ACC112 (cell line): ENCODE data around the gene AP5S1.
"Not testable (repeated sequence)": the region's sequence is repeated elsewhere in the genome, so short reads cannot be mapped to it uniquely, and the experiment has no call there.

Source experiments
- H2AFZ ChIP-seq: fragments of 200-600 bp; sonication (generic); one replicate; pipeline ENCODE4 v1.6.0; 2017; ENCODE audit warnings: antibody characterized with exemption, low read length; ENCODE audit not compliant: unreplicated experiment
- H3K27ac ChIP-seq: fragments of 200-600 bp; sonication (generic); 2 replicates; pipeline ENCODE4 v1.5.1; 2014; ENCODE audit warnings: low read depth, mild to moderate bottlenecking, antibody characterized with exemption, low read length, moderate library complexity
- H3K27me3 ChIP-seq: fragments of 200-600 bp; sonication (generic); 2 replicates; pipeline ENCODE4 v1.6.1; 2014; ENCODE audit warnings: mild to moderate bottlenecking, antibody characterized with exemption, low read length, moderate library complexity, mixed read lengths; ENCODE audit not compliant: insufficient read depth
- H3K36me3 ChIP-seq: fragments of 200-600 bp; sonication (generic); 2 replicates; pipeline ENCODE4 v1.6.1; 2016; ENCODE audit warnings: mild to moderate bottlenecking, antibody characterized with exemption, low read length, moderate library complexity, mixed read lengths; ENCODE audit not compliant: insufficient read depth
- H3K4me1 ChIP-seq: fragments of 200-600 bp; sonication (generic); one replicate; pipeline ENCODE4 v1.6.1; 2016; ENCODE audit warnings: low read length, mixed read lengths; ENCODE audit not compliant: insufficient read depth, unreplicated experiment, control insufficient read depth
- H3K4me3 ChIP-seq: fragments of 200-600 bp; sonication (generic); 2 replicates; pipeline ENCODE4 v1.5.1; 2014; ENCODE audit warnings: mild to moderate bottlenecking, low read depth, low read length
- H3K79me2 ChIP-seq: fragments of 200-600 bp; sonication (generic); one replicate; pipeline ENCODE4 v1.6.0; 2016; ENCODE audit warnings: low read length; ENCODE audit not compliant: control insufficient read depth, unreplicated experiment, insufficient read depth

Gene AP5S1

GRCh38 chr20:3783511-3784195 is 36.7 kb upstream of the AP5S1 start:
- H3K36me3 ChIP-seq, result peaks cover 2% of the 10 kb centered on the region; the same call in 1 of the 2 replicates
- no peak overlapping the region for H3K27ac ChIP-seq
- peaks cover 32% of the 10 kb centered on the region for H3K79me2 ChIP-seq
- peaks cover 31% of the 10 kb centered on the region for H3K4me1 ChIP-seq
- peak overlapping the region; percentile 98 for H3K4me3 ChIP-seq
- no peak overlapping the region for H2AFZ ChIP-seq
- 0 out of 2 replicates have a peak, but pooled peaks cover 4% of the 10 kb centered on the region for H3K27me3 ChIP-seq

GRCh38 chr20:3784216-3784853 is 36.0 kb upstream of the AP5S1 start:
- Histone ChIP-seq H2AFZ (no peak overlapping the region), H3K27ac (no peak overlapping the region), H3K4me3 (peak overlapping the region; percentile 98), H3K27me3 (no peaks in the 10 kb centered on the region), H3K4me1 (peaks cover 36% of the 10 kb centered on the region), H3K79me2 (peaks cover 32% of the 10 kb centered on the region), H3K36me3 (peaks cover 2% of the 10 kb centered on the region; the same call in 1 of the 2 replicates)

GRCh38 chr20:3784863-3785239 is 35.5 kb upstream of the AP5S1 start:
- no peak overlapping the region for H3K27ac ChIP-seq
- peak overlapping the region; percentile 98 for H3K4me3 ChIP-seq
- peaks cover 2% of the 10 kb centered on the region; the same call in 1 of the 2 replicates for H3K36me3 ChIP-seq
- H3K79me2 ChIP-seq, result peaks cover 32% of the 10 kb centered on the region
- peaks cover 36% of the 10 kb centered on the region for H3K4me1 ChIP-seq
- H2AFZ ChIP-seq, result no peak overlapping the region
- no peaks in the 10 kb centered on the region for H3K27me3 ChIP-seq

- Histone ChIP-seq H3K79me2 (peaks cover 32% of the 10 kb centered on the region), H3K27me3 (no peaks in the 10 kb centered on the region), H2AFZ (no peak overlapping the region), H3K4me3 (peak overlapping the region; percentile 98), H3K27ac (peak overlapping the region; percentile 60), H3K4me1 (peaks cover 36% of the 10 kb centered on the region), H3K36me3 (peaks cover 2% of the 10 kb centered on the region; the same call in 1 of the 2 replicates)
Measured at GRCh38 chr20:3785240-3786125, 34.9 kb upstream of the AP5S1 start.

DNA sequence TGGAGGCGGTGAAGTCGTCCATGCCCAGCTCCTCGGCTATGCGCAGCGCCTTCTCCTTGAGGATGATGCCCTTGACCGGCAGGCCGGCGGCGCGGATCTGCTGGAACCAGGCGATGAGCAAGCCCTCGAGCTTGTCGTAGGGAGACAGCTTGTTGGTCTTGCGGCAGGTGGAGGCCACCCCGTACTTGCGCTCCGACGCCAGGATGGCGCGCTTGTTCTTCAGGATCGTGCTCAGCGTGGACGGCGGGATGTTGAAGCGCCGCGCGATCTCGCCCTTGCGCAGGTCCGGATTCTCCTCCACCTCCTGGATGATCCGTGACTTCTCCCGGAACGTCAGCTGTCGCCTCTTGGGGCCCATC is 34.2 kb upstream of the AP5S1 start:
- H3K27me3 ChIP-seq, result no peaks in the 10 kb centered on the region
- peaks cover 2% of the 10 kb centered on the region; the same call in 1 of the 2 replicates for H3K36me3 ChIP-seq
- H3K79me2 ChIP-seq, result peaks cover 32% of the 10 kb centered on the region
- H2AFZ ChIP-seq, result no peak overlapping the region
- peak overlapping the region; percentile 98 for H3K4me3 ChIP-seq
- H3K27ac ChIP-seq, result peak overlapping the region; percentile 60
- peaks cover 36% of the 10 kb centered on the region for H3K4me1 ChIP-seq

- peaks cover 36% of the 10 kb centered on the region for H3K4me1 ChIP-seq
- H3K4me3 ChIP-seq, result peak within 1 kb of the TSS; percentile 98
- H3K79me2 ChIP-seq, result peaks cover 32% of the 10 kb centered on the region
- H3K36me3 ChIP-seq, result peaks cover 2% of the 10 kb centered on the region; the same call in 1 of the 2 replicates
- H2AFZ ChIP-seq, result peak within 1 kb of the TSS; percentile 69
- H3K27me3 ChIP-seq, result no peaks in the 10 kb centered on the region
- peak within 1 kb of the TSS; percentile 60 for H3K27ac ChIP-seq
Measured at GRCh38 chr20:3786665-3787323, 33.6 kb upstream of the AP5S1 start, which contains the start of gene CENPB. Gene CENPB, minus strand, starts transcription at chr20:3786740. Its CDS starts 257 bp downstream, at chr20:3786483.

DNA sequence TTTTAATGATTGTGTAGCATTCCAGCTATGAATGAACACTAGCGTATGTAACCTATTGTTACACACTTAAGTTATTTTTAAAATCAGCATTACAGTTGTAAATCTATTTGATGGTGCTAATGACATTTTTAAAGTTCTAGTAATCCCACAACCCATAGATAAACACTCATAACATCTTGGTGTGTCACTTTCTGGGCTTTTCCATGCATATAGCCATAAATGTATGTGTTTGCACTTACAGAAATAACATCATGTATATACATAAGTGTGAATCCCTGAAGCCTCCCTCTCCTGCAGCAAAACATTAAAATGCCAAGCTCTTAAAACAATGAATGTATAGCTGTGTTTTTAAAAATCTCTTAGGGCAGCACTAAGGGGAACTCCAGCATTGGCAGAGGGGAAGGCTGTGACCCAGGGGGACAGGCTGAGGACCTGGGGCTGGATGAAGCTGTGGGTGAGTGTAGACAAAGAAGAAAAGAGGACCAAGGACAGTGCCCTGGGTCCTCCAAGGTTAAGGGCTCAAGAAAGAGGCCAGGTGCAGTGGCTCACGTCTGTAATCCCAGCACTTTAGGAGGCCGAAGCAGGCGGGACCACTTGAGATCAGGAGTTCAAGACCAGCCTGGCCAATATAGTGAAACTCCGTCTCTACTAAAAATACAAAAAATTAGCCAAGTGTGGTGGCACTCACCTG is 32.9 kb upstream of the AP5S1 start:
- peaks cover 2% of the 10 kb centered on the region; the same call in 1 of the 2 replicates for H3K36me3 ChIP-seq
- no peak overlapping the region for H3K27ac ChIP-seq
- H3K27me3 ChIP-seq, result no peaks in the 10 kb centered on the region
- peak overlapping the region; percentile 77 for H3K4me3 ChIP-seq
- peaks cover 36% of the 10 kb centered on the region for H3K4me1 ChIP-seq
- H2AFZ ChIP-seq, result peak overlapping the region; percentile 69
- peaks cover 32% of the 10 kb centered on the region for H3K79me2 ChIP-seq

GRCh38 chr20:3788685-3789155 is 31.6 kb upstream of the AP5S1 start:
- no peaks in the 10 kb centered on the region for H3K27me3 ChIP-seq
- peaks cover 25% of the 10 kb centered on the region for H3K79me2 ChIP-seq
- peaks cover 33% of the 10 kb centered on the region for H3K4me1 ChIP-seq
- no peak overlapping the region for H2AFZ ChIP-seq
- no peak overlapping the region for H3K27ac ChIP-seq
- no peaks in the 10 kb centered on the region; the same call in 1 of the 2 replicates for H3K36me3 ChIP-seq
- no peak overlapping the region for H3K4me3 ChIP-seq

- not testable (repeated sequence) for H3K4me3 ChIP-seq, H2AFZ ChIP-seq
Measured at GRCh38 chr20:3789201-3789600, 31.1 kb upstream of the AP5S1 start.

More at GRCh38 chr20:3789201-3789600, 31.1 kb upstream of the AP5S1 start:
- H3K27ac ChIP-seq, H3K36me3 ChIP-seq, H3K27me3 ChIP-seq: not testable (repeated sequence)
- H3K4me1 ChIP-seq, result peaks cover 28% of the 10 kb centered on the region
- peaks cover 20% of the 10 kb centered on the region for H3K79me2 ChIP-seq
